Effector memory CD4-positive, alpha-beta T cell (primary cell): ENCODE measurements around the gene CCDC146.
"Not testable (repeated sequence)": the region's sequence is repeated elsewhere in the genome, so short reads cannot be mapped to it uniquely, and the experiment has no call there.

Experiments
- DNase-seq, 3 donors: peaks; one replicate each; pipeline ENCODE4 v3.0.0-alpha.2; 2020
- H3K27ac ChIP-seq: 2 replicates; pipeline ENCODE4 v1.7.0; 2013; ENCODE audit warnings: mild to moderate bottlenecking, low read length, moderate library complexity; ENCODE audit not compliant: insufficient read depth, poor library complexity, severe bottlenecking
- H3K27me3 ChIP-seq: replicated peaks from 2 replicates; pipeline ENCODE4 v1.7.0; 2013; ENCODE audit warnings: mild to moderate bottlenecking, low read length; ENCODE audit not compliant: insufficient read depth, control insufficient read depth, poor library complexity, severe bottlenecking
- H3K36me3 ChIP-seq: 2 replicates; pipeline ENCODE4 v1.7.0; 2013; ENCODE audit warnings: mild to moderate bottlenecking, low read length, moderate library complexity; ENCODE audit not compliant: control insufficient read depth, insufficient read depth
- H3K4me1 ChIP-seq: 2 replicates; pipeline ENCODE4 v1.7.0; 2013; ENCODE audit warnings: low read length, mild to moderate bottlenecking; ENCODE audit not compliant: control insufficient read depth, insufficient read depth, poor library complexity, severe bottlenecking
- H3K4me3 ChIP-seq: 2 replicates; pipeline ENCODE4 v1.7.0; 2013; ENCODE audit warnings: low read length, low read depth, mild to moderate bottlenecking; ENCODE audit not compliant: insufficient read depth, poor library complexity, severe bottlenecking
- H3K9me3 ChIP-seq: 2 replicates; pipeline ENCODE4 v1.7.0; 2013; ENCODE audit warnings: mild to moderate bottlenecking, low read length, moderate library complexity; ENCODE audit not compliant: control insufficient read depth

CCDC146 gene

DNA sequence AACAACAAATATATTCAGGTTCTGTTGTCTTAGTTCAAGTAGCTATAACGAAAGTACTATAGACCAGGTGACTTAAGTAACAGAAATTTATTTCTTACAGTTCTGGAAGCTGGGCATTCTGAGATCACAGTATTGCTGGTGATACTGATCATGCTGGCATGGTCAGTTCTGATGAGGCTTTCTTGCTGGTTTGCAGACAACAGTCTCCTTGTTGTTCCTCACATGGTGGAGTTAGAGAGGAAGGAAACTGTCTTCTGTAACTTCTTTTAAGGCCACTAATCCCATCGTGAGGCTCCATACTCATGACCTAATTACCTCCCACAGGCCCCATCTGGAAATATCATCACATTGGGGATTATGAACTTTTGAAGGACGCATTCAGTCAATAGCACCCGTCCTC is 17.9 kb downstream of the CCDC146 start:
- not testable (repeated sequence) for DNase-seq, H3K9me3 ChIP-seq, H3K27me3 ChIP-seq, H3K36me3 ChIP-seq, H3K4me1 ChIP-seq, H3K4me3 ChIP-seq, H3K27ac ChIP-seq

GRCh38 chr7:77152232-77152631 is 29.8 kb downstream of the CCDC146 start:
- not testable (repeated sequence) for H3K9me3 ChIP-seq, H3K27ac ChIP-seq, H3K4me1 ChIP-seq, H3K36me3 ChIP-seq, H3K27me3 ChIP-seq, DNase-seq, H3K4me3 ChIP-seq

DNA sequence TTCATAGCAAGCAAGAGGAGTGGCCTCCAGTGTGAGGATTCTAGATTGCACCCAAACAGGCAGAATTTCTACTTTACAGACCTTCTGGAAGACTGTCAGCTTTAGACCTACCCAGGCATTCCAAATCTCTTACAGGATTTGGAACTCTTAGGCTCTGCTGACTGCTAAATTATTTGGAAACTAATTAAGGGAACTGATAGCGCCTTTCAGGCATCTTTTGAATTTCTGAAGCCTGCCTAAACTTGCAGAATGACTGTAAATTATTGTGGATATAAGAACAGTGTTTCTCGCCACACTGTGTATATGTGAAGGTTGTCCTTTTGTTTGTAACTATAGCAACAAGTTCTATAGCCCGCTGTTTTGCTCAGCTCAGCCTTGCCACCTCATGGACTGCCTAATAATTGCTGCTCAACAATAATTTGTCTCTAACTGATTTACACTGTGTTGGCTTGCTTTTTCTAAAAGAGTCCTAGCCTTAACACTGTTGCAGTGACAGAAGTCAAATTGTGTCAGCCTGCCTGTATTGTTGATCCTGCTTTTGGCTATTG is 32.6 kb downstream of the CCDC146 start:
- not testable (repeated sequence) for H3K27ac ChIP-seq, H3K9me3 ChIP-seq, DNase-seq, H3K4me1 ChIP-seq, H3K27me3 ChIP-seq, H3K4me3 ChIP-seq, H3K36me3 ChIP-seq

DNA sequence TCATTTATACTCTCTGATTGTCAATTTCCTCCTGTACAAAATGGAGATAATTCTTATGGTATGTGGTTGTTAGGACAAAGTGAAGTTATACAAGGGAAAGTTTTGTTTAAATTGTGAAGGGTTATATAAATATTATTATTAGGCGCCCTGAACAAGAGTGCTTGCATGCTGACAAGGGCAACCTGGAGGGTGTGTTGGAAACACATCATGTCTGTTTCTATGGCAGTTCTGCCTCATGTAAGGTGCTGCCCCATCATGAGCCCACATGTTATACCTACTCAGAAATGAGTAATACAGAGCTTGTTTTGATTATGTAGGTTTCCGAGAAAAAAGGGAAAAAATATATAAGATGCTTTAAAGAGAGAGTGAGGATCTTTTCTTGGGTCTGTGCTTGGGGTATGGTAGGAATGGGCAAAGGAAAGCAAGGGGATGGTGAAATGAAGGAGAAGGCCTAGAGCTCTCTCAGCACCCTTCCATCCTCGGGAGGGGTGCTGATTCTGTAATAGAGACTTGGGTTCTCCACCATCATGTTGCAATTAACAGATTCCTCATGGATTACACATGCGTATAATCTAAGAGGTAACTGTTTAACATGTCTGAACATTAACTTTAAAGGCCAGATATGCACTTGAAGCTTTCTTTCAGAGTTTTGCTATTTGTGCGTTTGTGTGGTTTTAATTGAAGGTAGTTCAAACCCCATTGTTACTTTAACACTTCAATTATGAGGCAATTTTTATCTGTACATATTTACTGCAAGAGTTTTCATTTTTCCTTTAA is 33.4 kb downstream of the CCDC146 start:
- H3K4me3 ChIP-seq, H3K27me3 ChIP-seq, H3K36me3 ChIP-seq, H3K27ac ChIP-seq, H3K9me3 ChIP-seq, DNase-seq, H3K4me1 ChIP-seq: not testable (repeated sequence)

DNA sequence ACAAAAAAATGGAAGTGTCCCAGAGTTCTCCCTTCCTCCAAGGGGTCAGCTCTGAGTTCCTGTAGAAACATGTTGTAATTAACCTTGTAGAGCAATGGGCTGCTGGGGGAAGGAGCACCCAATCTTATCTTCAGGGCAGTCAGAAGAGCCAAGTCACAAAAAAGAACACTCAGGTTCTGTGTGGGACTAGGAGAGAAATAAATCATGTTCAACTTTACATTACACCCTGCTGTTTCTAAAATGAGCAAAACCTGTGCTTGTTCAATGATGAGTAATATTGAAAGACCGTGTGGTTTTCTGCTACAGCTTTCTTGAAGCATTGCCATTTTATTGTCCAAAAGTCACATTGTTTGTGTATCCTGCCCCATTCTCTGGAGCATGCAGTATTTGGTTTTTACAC is 34.6 kb downstream of the CCDC146 start:
- not testable (repeated sequence) for H3K27ac ChIP-seq, H3K4me3 ChIP-seq, H3K36me3 ChIP-seq, DNase-seq, H3K4me1 ChIP-seq, H3K27me3 ChIP-seq, H3K9me3 ChIP-seq

DNA sequence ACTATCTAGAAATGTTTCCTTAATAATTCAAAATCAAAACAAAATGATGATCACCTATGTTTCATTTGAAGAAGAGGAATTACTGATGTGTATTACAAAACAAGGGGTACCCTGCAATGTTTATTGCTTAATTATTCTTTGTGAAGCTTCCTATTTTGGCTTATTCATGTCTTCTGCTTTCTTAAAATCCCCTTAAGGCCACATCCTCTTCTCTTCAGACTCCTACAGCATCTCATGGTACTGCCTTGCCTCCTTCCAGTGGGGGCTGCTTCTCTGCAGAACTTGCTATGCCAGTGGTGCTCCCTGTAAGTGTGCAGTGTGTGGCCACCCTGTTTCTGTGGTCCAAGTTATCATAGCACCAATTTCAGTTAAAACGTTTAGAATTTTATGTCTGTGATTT is 35.0 kb downstream of the CCDC146 start:
- no peak overlapping the region for H3K4me3 ChIP-seq
- no peak for DNase-seq
- no peaks in the 10 kb centered on the region for H3K27me3 ChIP-seq
- H3K4me1 ChIP-seq = no peaks in the 10 kb centered on the region
- no peaks in the 10 kb centered on the region for H3K36me3 ChIP-seq
- H3K27ac ChIP-seq = no peak overlapping the region
- H3K9me3 ChIP-seq = no peaks in the 10 kb centered on the region

GRCh38 chr7:77171073-77171472 is 48.7 kb downstream of the CCDC146 start:
- H3K4me3 ChIP-seq, H3K4me1 ChIP-seq, H3K27ac ChIP-seq, H3K9me3 ChIP-seq, DNase-seq, H3K27me3 ChIP-seq, H3K36me3 ChIP-seq: not testable (repeated sequence)

DNA sequence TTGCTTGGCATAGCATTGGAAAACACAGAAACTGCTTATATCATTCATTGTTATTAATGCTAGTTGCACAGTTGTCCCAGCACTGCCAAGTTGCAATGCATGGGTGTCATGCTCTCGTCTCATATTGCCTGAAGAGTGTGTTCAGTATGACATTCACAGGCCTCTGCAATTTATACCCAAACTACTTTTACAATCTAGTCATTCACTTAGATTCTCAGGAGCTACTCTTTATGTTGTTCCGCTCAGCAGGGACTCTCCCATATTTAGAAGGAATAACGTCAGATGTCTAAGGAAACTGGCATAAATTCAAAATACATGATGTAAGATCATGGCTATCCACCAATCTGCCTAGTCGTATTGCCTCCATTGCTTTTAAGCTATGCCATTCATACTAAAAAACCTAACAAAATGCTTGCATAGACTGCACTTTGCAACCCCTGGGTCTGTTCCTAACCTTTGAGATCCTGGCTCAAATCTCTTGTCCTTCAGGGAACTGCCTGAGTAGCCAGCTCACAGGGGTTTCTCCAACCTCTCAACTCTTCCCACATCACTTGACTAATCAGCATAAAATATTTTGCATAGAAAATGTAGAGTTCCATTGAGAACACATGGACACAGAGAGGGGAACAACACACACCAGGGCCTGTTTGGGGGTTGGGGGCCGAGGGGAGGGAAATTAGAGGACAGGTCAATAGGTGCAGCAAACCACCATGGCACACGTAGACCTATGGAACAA is 50.2 kb downstream of the CCDC146 start:
- H3K9me3 ChIP-seq, H3K4me1 ChIP-seq, H3K4me3 ChIP-seq, H3K27me3 ChIP-seq, H3K36me3 ChIP-seq, DNase-seq, H3K27ac ChIP-seq: not testable (repeated sequence)

DNA sequence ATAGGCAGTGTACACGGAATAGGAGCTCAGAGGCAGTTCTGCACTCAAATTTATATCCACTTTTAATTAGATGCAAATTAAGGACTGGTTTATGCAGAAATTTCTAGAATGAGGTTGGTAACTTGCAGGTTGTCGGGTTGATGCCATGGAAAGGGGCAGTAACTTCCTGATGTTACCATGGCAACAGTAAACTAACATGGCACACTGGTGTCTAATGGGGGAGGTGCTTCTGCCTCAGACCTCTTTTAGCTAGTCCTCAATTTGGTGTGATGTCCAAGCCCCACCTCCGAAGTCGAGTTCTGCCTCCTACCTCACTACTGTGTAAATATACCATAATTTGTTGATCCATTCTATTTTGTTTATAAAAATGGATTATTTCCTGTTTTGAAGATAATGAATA is 52.0 kb downstream of the CCDC146 start:
- not testable (repeated sequence) for DNase-seq, H3K27ac ChIP-seq, H3K36me3 ChIP-seq, H3K9me3 ChIP-seq, H3K4me1 ChIP-seq, H3K27me3 ChIP-seq, H3K4me3 ChIP-seq

- DNase-seq, H3K27me3 ChIP-seq: not testable (repeated sequence)
These were observed 52.9 kb downstream of the CCDC146 start for GRCh38 chr7:77175274-77175800.

More at GRCh38 chr7:77175274-77175800, 52.9 kb downstream of the CCDC146 start:
- H3K27ac ChIP-seq, H3K36me3 ChIP-seq, H3K4me1 ChIP-seq, H3K4me3 ChIP-seq, H3K9me3 ChIP-seq: not testable (repeated sequence)
